CD4-positive, alpha-beta T cell treated with Interleukin-4 for 1 hour (primary cell): ENCODE data around the gene STK32A.

Experiments
- DNase-seq, 2 donors: peaks; one replicate each; pipeline ENCODE4 v3.0.0-alpha.2; 2020 to 2022

The STK32A gene

DNA sequence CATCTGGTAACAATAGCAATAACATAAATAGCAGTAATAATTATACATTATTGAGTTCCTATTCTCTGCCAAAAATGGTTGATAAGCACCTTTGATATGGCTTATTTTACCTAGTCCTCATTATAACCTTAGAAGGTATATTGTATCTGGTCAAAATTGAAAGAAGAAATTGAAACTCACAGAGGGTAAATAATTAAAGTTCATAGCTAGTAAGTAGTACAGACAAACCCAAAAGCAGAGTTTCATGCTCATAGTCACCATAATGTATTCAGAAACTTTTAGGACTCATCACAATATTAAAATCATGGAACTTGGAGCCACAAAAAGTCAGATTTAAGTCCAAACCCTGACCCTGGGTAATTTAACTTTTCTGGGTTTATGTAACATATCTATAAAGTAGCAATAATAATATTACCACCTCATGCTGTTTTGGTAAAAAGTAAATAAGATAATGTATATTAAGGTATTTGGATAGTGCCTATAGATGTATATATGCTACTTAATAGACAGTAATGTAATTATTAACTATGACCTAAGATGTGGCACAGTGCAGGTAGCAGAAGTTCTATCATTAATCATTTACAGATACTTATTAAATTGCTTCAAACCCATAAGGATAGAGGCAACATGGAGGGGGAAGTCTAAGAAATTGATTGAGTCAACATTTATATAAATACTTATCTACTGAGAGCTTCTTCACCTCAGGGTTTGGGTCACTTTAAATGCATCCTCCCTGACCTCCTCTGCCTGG lies 32.4 kb downstream of the STK32A start:
- DNase-seq, result no peak

DNA sequence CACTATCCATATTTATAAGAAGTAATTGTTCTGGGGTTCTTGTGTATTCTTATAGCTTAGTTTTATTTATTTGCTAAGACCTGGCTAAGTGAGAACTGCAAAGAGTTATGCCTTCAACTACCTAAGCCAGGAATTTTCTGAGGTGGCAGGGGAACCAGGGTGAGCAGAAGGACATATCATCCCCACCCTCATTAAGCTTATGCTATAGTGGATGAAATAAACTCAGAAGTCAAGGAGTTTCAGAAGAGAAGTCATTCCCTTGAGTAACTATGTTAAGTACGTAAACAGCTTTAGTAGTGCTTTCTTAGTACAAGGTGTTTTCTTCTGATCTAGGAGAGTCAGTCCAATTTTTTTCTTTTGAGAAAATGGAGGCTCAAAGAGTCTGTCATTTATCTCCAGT lies 41.7 kb downstream of the STK32A start:
- no peak for DNase-seq

DNA sequence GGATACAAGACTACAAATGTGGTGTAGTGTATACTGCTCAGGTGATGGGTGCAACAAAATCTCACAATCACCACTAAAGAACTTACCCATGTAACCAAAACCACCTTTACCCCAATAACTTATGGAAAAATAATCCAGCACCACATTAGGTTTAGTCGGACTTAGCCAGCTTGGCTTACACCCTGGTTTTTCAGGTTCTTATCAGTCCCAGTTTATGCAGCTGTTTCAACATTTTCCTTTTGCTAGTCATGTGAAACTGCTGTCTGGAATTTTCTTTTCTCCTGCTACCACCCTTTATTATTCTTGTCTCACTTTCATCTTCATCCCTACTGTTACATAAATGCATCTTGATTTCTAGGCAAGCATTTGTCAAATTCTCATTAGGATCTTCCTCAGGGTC lies 51.5 kb downstream of the STK32A start:
- DNase-seq, result no peak

DNA sequence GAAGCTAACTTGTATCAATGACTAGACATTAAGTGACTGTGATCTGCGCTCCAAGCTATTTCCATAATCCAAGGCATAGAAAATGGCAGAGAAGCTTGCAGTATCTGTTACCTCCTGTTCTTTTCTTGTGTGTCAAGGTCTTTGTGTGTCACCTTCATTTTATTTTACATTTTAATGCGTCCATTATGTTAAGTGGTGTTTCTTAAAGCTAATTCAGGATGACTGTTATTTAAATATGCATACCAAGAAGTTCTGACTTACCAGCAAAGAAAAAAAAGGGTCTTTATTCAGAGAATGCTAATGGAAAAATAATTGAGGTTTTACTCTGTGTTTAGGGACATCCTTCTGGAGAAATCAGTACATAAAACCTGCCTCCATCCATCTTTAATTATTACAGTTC lies 52.3 kb downstream of the STK32A start:
- no peak for DNase-seq

DNA sequence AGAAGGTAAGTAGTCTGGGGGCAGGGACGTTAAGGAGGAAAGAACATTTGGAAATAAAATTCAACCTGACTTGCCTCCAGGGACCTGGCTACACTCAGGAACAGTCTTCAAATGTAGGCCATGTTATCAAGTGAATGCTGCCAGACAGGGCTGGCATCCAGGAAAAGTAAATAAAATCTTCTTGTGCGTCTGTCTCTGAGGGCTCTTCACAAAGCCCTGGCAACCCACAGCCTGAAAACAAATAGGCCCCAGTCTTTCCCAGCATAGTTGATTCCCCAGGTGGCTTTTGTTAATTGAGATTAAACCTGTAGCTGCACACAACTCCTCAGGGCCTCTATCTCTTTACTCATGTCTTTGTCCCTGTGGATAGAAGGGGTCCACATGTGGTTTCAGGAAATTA lies 55.4 kb downstream of the STK32A start:
- DNase-seq, result no peak

DNA sequence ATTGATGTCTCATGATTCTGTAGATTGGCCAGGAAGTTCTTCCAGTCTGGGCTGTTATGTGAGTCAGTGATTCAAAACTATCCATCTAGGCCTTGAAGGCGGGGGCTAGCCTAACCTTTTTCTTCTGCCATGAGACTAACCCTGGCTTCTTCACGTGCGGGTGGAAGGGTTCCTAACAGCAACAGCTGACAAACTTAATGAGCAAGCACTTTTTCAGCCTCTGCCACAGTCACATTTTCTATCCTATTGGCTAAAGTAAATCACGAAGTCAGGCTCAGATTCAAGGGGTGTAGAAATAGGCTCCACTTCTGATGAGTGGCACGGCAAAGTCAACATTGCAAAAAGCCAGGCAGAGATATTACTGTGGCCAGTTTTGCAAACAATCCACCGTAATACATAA lies 68.4 kb downstream of the STK32A start:
- no peak for DNase-seq

DNA sequence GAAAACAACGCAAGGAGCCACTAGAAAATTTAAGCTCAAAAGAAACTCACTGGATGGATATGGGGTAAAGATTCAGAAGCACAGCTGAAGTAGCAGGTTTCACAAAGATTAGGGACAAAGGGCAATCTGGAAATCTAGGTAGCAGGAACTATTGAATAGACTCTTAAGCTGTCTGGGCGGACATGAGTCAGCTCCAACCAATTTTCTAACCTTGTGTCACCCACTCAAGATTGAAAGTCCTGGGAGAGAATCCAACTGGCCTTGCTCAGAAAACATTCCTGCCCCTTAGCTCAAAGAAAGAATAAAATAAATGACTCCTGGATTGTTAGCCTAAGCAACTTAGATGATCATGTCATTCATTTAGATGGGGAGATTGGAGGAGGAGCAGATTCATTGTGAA lies 69.2 kb downstream of the STK32A start:
- no peak for DNase-seq

DNA sequence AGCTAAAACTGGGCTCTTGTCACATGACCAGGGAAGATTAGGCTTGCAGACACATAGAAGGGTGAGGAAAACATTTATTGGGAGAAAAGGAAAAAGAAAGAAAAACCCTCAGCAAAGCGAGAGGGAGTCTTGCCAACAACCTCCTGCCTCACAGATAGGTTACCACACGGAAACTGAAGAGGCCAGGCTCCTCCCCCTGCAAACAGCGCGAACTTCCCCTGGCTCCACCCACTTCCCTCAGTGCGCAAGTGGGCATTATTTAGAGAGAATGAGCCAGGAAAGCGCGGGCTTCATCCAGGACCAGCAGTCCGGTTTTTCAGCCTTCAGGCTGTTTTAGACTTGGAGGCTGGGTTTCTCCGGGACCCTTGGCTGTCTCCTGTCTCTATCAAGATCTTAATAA lies 70.3 kb downstream of the STK32A start:
- no peak for DNase-seq

DNA sequence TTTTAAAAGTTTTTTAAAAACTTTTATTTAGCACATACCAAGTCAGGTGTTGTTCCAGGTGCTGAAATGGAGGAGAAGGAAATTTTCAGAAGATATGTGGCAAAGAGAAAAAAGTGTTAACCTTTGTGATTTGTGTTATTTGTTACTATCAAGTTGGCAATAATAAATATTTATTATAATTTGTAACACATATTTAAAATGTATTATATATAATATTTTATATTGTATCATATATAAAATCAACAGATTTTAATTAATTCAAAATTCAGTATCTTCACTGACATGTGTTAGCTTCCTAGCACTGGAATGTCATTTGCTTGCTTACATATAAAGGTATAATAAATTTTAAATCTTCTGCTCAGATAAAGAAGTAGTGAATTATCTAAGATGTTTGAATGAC lies 71.5 kb downstream of the STK32A start:
- no peak for DNase-seq

DNA sequence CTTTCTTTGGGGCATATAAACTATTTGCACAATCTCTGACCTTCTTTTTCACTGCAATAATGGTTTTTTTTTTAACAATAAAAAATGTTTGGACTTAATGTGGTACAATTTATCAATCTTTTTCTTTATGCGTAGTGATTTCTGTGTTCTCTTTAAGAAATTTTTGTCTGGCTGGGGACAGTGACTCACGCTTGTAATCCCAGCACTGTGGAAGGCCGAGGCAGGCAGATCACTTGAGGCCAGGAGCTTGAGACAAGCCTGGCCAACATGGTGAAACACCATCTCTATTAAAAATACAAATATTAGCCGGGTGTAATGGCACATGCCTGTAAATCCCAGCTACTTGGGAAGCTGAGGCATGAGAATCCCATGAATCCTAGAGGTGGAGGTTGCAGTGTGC lies 72.3 kb downstream of the STK32A start:
- DNase-seq, result no peak

DNA sequence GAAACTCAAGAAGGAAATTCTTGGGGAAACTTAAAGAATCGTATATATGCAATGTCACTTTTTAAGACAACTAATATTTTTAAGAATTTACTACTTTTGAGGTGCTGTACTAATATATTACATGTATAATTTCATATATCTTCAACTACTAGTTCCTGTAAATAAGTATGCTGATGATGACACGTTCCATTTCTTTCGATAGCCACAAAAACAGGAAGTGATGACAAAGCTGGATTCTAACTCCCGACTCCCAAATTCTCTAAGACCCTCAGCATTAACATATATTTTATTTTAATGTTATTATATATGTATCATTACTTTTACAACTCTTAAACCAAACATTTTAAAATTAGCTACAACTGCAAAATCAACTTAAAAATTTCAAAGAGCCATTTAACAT lies 74.8 kb downstream of the STK32A start:
- DNase-seq, result no peak

DNA sequence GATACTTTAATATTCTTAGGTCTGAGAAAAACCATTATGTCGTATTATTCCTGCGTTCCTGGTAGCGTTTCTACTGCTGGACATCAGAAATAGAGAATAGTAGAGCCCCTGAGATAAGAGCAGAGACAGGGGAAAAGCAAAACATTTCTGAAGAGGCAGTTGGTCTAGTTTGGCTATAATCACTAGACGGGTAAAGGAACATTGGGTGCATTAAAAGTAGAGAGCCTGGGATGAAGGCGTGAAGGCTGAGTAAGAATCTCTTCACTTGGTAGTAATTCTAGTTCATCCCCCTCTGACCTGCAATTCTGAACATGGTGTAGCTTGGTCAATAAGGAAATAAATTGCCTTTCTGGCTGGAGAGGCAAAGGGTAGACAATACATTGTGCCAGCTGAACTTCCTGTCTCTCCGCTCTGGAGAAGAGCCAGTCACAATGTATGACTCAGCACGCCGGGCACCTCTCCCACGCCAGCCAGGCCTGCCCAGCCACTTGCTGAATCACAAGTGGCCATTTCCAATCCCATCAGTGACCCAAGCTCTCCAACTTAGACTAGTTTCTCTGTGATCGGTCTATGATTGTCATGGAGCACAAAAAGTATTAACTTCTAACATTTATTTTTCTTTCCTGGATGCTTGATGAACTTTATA lies 75.4 kb downstream of the STK32A start:
- DNase-seq, result peak in 1 of 2 donors; percentile 44

DNA sequence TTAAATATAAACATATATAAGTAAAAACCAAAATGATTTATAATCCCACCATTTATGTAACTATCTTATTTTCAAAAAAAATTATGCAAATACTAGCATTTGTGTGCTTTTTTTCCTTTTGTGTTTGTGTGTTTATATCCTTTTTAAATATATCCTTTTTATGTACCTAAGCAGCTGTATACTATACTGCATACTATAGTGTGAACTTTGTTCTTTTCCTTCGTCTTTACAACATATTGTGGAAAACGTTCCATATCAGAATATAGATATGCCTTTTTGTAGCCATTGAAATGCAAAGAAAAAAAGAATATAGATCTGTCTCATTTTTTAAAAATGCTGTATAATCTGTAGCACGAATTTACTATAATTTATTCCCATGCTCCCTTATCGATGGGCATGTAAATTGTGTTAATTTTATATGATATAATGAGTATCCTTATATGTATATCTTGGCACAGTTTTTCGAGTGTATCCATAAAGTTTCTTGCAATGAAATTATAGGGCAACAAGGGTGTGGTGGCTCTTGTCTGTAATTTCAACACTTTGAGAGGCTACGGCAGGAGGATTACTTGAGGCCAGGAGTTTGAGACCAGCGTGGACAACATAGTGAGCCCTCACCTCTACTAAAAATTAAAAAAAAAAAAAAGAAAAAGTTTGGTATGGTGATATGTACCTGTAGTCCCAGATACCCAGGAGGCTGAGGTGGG lies 83.3 kb downstream of the STK32A start:
- no peak for DNase-seq

DNA sequence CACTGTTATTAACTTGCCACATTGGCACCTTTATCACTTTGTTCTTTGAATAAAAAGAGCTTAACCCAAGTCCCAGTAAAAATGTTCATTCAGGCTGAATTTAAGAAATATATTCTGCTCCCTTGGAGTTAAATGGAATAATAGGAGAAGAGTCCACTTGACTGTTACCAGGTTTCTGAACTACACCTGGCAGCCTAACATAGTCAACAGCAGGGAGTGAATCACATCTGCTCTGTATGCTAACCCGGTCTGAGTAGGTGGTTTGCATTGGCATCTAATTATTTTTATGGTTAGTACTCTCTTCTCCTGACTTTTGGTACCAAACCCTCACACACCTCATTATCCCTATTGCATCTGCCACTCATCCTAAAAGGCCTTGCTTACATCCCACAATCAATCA lies 86.7 kb downstream of the STK32A start:
- no peak for DNase-seq

DNA sequence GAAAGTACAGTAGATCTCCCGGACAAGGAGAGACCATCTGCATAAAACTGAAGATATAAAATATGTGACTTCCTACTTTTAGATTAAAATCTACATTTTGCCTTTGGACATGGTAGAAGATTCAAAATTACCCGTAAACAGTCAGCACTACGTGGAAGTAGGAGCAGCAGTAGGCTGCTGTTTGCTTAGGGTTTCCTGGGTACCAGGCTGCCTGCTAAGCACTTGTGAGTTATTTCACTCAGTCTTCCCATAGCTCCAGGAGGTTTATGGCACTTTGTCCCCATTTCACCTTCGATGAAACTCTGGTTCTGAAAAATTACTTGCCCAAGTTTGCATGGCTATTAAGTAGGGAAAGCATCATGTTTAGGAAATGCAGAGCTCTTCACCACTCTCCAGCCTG lies 92.6 kb downstream of the STK32A start:
- no peak for DNase-seq

DNA sequence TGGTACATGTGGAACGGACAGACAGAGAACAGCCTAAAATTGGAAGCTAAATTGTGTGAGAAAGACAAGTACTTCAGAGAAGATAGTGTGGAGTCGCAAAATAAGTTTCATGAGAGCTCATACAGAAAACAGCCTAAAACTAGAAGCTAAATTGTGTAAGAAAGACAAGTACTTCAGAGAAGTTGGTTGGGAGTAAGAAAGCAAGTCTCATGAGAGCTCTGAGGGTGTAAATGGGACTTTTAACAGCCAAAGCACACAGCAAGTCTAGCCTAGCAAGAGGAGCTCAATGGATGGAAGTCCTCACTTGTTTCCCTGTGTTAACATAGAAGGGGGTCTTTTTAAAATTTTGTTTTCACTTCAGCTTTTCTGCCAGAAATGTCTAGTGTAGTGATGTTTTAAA lies 93.1 kb downstream of the STK32A start:
- no peak for DNase-seq

DNA sequence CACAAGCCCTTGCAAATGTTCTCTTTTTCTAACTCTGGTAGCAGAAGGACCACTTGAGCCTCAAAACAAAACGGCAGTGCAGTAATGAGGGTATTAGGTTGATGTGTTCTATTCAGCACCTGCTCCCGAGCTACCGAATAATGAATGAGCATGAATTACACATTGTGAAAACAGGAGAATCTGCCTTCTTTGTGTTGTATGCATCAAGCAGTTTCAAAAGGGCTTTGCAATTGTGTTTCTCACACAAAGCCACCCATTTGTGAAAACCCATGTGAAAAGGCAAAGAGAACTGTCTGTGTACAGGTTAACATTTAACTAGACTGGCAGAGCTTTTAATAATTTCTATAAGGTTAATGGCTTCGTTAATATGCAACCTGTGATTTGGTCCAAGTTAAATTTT lies 97.8 kb downstream of the STK32A start:
- DNase-seq, result no peak

DNA sequence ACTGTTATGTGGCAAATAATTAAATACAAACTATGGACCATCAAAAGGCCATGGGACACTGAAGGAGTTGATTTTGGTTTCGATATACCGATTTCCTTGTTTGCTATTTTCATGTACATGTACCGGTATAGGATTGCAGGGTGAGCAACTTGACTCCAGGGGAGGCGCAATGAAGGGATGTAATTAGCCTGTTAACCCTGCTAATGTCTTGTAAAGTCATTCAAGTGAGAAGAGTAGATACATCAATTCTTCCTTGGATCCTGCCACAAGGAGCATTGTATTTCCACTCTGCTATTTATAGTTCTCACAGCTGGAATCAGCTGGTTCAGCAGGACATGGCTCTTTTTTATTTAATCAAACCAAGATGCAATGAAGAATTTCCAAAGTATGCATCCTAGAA lies 102.0 kb downstream of the STK32A start:
- DNase-seq, result no peak

DNA sequence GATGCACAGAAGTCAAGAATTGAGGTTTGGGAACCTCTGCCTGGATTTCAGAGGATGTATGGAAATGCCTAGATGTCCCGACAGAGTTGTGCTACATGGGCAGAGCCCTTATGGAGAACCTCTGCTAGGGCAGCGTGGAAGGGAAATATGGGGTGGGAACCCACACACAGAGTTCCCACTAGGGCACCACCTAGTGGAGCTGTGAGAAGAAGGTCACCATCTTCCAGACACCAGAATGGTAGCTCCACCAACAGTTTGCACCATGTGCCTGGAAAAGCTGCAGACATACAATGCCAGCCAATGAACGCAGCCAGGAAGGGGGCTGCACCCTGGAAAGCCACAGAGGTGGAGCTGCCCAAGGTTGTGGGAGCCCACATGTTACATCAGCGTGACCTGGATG lies 104.5 kb downstream of the STK32A start:
- no peak for DNase-seq

DNA sequence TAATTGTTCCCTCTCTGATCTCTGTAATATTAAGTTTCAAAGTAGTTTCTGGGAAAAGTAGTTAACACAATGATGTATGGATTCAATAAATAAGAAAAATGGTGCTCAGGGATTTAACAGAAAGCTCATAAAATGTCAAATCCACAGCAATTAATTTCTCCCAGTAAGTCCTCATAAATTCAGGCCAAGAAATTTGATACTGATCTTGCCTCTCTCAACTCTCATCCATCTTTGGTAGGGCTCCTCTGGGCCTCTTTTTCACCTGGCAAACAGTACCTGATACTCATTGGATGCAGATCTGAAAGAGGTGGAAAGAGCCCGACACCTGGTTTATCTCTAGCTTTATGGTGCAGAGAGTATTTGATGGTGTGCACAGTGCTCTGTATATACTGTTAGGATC lies 106.1 kb downstream of the STK32A start:
- DNase-seq, result no peak

DNA sequence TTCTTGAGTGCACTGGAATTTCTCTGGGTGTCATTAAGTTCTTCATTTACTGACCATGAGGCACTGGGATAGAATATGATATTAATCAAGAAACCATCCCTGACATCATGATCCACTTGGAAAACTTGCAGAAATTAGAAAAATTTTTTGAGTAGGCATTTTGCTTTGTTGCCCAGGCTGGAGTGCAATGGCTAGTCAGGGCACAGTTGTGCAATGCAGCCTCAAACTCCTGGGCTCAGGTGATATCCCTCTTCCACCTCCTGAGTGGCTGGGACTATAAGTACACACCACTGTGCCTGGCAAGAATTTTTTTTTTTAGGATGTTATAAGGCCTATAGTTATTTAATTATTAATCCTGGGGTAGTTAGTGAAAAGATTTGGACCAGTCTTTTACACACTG lies 106.5 kb downstream of the STK32A start:
- no peak for DNase-seq

DNA sequence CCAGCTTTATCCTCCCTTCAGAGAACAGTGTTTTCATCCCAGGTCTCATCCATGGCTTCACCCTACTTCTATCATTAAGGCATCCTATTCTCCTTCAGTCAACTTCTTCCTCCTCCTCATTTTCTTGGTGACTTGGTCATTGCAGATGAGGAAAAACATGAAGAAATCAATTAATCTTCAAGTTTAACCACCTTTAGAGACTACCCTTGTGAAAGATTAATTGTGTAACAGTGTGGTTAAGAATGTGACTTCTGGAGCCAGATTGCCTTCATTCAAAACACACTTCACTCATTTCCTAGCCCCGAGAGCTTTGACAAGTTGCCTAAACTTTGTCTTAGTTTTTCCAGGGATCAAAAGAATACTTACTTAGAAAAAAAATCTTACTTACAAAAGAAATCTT lies 110.0 kb downstream of the STK32A start:
- no peak for DNase-seq

DNA sequence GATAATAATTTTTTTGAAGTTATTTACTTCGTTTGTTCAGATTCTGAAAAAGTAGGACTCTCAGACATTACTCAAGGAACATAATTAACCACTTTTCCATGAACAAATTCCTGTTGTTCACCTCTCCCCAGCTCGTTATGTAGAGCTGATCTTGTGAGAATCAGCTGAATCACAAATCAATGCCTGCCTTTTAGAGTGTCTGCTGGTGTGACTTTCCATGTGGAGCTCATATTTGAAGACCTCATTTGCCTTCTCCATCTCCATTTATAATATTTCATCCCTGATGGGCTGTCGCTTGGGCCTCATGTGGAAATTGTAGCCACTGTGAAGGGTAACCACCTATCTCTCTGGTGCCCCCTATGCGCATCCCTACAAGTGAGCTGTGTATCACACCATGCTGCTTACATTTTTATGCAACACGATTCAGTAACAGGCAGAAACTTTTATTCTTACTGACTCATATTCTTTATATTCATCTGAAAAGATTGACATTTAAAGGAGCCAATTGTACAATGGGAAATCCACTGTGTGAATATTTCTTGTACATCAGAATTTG lies 111.3 kb downstream of the STK32A start:
- no peak for DNase-seq

DNA sequence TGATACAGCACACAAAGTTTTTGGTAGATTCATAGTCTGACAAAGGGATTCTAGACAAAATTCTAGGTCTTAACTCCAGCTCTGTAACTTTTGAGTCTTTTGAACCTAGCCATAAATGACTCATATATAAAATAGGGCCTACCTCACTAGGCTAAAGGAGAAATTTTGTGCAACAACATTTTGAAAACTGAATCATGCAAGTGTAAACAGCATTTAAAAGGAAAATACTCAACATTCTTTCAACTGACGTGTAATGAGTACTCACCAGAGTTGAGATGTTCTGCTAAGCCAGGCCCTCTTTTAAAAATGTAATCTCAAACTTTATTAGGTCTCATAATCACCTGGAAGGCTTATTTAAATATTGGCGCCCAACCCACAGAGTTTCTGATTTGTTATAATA lies 113.2 kb downstream of the STK32A start:
- DNase-seq, result no peak
